ENCODE measurements around the gene CD300LD.

CD300LD gene

DNA sequence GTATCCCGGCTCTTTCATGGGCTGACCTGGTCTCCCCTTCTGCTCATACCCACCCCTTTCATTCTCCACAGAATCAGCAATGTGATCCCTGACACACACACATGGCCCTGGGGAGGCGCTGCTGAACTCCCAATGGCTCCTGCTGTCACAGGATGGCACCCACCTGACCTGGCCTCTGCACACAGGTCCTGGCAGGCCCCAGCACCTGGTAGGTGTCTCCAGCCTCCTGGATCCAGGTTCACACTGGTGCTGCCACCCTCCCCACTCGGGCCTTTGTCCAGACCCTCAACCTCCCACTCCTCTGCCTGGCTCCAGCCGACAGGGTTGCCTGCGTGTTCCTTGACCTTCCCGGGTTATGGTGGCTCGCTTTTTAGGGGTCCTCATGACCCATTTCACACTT is 44.8 kb downstream of the CD300LD start:
- no peak overlapping the region for H3K4me3 Mint-ChIP-seq
- peaks cover 27% of the 10 kb centered on the region for H3K27me3 Mint-ChIP-seq (ENCODE audit: low read depth)
- no peaks in the 10 kb centered on the region for H3K9me3 Mint-ChIP-seq
- no peaks in the 10 kb centered on the region for H3K36me3 Mint-ChIP-seq (ENCODE audit: low read depth)
- TF ChIP-seq, protein P1, sequence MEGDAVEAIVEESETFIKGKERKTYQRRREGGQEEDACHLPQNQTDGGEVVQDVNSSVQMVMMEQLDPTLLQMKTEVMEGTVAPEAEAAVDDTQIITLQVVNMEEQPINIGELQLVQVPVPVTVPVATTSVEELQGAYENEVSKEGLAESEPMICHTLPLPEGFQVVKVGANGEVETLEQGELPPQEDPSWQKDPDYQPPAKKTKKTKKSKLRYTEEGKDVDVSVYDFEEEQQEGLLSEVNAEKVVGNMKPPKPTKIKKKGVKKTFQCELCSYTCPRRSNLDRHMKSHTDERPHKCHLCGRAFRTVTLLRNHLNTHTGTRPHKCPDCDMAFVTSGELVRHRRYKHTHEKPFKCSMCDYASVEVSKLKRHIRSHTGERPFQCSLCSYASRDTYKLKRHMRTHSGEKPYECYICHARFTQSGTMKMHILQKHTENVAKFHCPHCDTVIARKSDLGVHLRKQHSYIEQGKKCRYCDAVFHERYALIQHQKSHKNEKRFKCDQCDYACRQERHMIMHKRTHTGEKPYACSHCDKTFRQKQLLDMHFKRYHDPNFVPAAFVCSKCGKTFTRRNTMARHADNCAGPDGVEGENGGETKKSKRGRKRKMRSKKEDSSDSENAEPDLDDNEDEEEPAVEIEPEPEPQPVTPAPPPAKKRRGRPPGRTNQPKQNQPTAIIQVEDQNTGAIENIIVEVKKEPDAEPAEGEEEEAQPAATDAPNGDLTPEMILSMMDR (IDR thresholded peaks at IDR 0.05; ENCODE audit: unreplicated experiment in 3 of 3), result no peak
- no peak overlapping the region for H3K27ac Mint-ChIP-seq
- no peaks in the 10 kb centered on the region for H3K4me1 Mint-ChIP-seq

DNA sequence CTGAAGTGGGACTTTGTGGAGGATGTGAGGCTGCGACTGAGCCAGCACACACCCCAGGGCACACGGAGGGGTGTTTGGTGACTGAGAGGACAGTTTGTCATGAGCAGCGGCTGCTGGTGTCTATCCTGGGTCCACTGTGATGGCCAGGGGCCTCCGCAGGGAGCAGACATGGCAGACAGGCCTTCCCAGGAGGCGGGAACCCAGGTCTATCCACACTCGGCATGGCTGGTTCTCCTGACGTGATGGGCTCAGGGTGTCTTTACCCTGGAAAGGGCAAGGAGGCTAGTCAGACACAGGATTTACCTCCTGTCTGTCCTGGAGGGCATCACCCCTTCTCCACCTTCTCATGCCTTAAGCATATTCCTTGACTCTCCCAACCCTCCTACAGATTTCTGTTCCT is 45.5 kb downstream of the CD300LD start:
- Mint-ChIP-seq H3K27ac (no peak overlapping the region), H3K4me3 (no peak overlapping the region), H3K36me3 (ENCODE audit: low read depth) (no peaks in the 10 kb centered on the region), H3K9me3 (no peaks in the 10 kb centered on the region), H3K27me3 (ENCODE audit: low read depth) (peaks cover 25% of the 10 kb centered on the region), H3K4me1 (no peaks in the 10 kb centered on the region)
- TF ChIP-seq, protein P1 (IDR thresholded peaks at IDR 0.05; ENCODE audit: unreplicated experiment in 3 of 3), result no peak

DNA sequence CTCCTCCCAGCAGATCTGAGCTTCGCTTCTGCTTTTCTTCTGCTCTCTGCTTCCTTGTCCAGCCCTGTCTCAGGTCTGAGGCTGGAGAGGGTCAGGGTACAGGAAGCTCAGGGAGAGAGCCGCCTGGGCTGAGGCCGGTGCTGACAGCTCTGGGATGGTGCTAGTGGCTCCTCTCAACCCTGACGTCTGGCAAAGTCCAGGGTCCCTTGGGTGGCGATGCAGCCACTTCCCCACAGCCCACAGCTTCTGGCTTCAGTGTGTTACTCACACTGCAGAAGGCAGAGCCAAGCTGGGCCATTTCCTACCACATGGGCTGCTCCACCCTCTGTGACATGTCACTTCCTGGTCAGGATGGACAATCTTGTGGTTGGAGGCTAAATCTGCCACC is 46.2 kb downstream of the CD300LD start, which contains the start of gene CD300C:
Gene CD300C (minus strand): TSS at position 273 of the 388 bp plus-strand sequence. CDS start 333 bp downstream, outside the sequence.
- Mint-ChIP-seq H3K4me1 (no peaks in the 10 kb centered on the region), H3K4me3 (no peak within 1 kb of the TSS), H3K9me3 (no peaks in the 10 kb centered on the region), H3K27me3 (ENCODE audit: low read depth) (peaks cover 17% of the 10 kb centered on the region), H3K27ac (no peak within 1 kb of the TSS), H3K36me3 (ENCODE audit: low read depth) (no peaks in the 10 kb centered on the region)
- TF ChIP-seq, protein P1 (IDR thresholded peaks at IDR 0.05; ENCODE audit: unreplicated experiment in 3 of 3), result no peak

DNA sequence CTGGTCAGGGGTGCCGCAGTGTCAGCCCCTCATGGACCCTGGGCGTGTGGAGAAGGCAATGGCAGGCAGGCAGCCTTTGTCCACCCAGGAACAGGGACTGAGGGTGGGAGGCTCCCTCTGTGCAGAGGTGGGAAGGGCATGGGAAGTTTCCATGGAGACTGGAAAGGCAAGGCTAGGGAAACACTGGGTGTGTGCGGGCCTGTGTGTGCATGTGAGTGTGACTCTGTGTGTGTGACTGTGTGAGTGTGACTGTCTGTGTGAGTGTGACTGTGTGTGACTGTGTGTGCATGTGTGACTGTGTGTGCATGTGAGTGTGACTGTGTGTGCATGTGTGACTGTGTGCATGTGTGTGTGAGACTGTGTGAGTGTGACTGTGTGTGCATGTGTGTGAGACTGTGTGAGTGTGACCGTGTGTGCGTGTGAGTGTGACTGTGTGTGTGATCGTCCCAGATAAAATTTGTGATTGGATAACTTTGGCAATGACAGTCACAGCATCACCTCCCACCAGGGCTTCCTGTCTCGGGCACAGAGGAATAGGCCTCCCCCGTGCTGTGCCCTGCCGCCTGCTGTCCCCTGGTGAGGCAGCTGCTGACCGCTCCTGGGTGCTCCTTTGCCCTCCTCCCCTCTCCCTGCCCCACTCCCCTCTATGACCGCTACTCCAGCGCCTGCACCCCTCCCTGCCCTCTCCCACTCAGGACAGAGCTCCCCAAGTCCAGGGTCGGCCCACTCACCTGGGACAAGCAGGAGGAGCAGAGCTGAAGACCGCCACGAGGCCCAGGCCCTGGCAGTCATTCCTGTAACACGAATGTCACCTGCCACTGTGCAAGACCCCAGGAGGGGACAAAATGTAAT is 46.9 kb downstream of the CD300LD start:
- Mint-ChIP-seq H3K4me1 (no peaks in the 10 kb centered on the region), H3K4me3 (no peak overlapping the region), H3K27me3 (ENCODE audit: low read depth) (peaks cover 20% of the 10 kb centered on the region), H3K36me3 (ENCODE audit: low read depth) (no peaks in the 10 kb centered on the region), H3K9me3 (no peaks in the 10 kb centered on the region), H3K27ac (no peak overlapping the region)
- TF ChIP-seq, protein P1 (IDR thresholded peaks at IDR 0.05; ENCODE audit: unreplicated experiment in 3 of 3), result no peak

DNA sequence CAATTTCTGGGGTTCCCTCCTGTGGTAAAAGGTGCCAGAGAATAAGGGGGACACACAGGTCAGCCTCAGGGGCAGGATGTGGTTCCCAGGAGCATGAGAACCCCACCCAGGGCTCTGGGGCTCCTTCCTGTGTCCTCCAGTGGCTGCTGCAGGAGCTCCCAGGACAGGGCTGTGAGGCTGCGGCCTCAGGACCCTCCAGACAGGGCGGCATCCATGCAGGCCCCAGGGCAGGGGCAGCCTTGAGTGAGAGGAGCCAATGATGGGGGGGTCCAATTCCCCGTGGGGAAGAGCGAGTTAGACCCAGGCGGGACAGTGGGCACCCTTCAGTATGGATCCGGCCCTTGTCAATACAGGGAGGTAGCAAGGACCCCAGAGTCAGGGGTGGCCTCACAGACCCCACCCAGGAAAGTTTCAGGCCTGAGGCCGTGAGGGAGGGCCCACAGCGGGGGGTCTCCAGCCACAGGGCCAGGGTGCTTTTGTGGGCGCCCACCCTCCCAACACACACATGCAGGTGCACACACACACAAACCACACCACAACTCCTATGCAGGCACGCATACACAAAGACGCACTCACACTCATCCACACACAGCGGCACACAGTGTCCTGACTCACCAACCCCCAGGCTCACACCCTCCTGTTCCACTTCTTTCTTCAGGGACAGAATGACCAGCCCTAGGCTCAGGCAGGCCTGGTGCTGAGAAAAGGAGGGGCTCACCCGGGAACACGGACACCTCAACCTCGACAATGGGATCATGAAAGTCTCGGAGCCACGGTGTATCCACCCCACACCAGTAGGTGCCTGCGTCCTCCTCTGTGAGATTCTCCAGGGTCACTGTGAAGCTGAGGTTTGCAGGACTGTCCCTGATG is 48.0 kb downstream of the CD300LD start:
- H3K36me3 Mint-ChIP-seq (ENCODE audit: low read depth), result no peaks in the 10 kb centered on the region
- peaks cover 27% of the 10 kb centered on the region for H3K27me3 Mint-ChIP-seq (ENCODE audit: low read depth)
- no peak overlapping the region for H3K4me3 Mint-ChIP-seq
- H3K27ac Mint-ChIP-seq, result no peak overlapping the region
- H3K4me1 Mint-ChIP-seq, result no peaks in the 10 kb centered on the region
- H3K9me3 Mint-ChIP-seq, result no peaks in the 10 kb centered on the region
- TF ChIP-seq, protein P1 (IDR thresholded peaks at IDR 0.05; ENCODE audit: unreplicated experiment in 3 of 3), result no peak
